ENCODE measurements around the gene SCARB1. TPM values are rescaled to one million over a fixed set of nuclear protein-coding genes. Genes with fewer than 3 reads are reported as not detected.

Gene SCARB1
- total RNA-seq, 1 donor from 2014 or later = 5.2 TPM

- H3K27me3 ChIP-seq (ENCODE audit: control insufficient read depth in 3 of 3, insufficient read depth in 3 of 3, low read length in 3 of 3) = no peaks in the 10 kb centered on the region
- no peak overlapping the region for H3K9ac ChIP-seq (ENCODE audit: low read depth in 1 of 3, low read length in 3 of 3)
- no peak overlapping the region for H3K4me3 ChIP-seq (ENCODE audit: low read length in 3 of 3)
- H3K9me3 ChIP-seq (ENCODE audit: control insufficient read depth in 3 of 3, low read length in 3 of 3) = no peaks in the 10 kb centered on the region
- no peaks in the 10 kb centered on the region for H3K36me3 ChIP-seq (ENCODE audit: control insufficient read depth in 3 of 3, insufficient read depth in 3 of 3, low read length in 3 of 3)
- H3K4me1 ChIP-seq (ENCODE audit: control insufficient read depth in 3 of 3, insufficient read depth in 3 of 3, low read length in 3 of 3) = peaks cover 0 to 12% (median 9%) of the 10 kb centered on the region in 3 donors
- no peak overlapping the region for H3K27ac ChIP-seq (ENCODE audit: low read depth, low read length)
Measured at GRCh38 chr12:124824195-124824594, 39.5 kb downstream of the SCARB1 start.

DNA sequence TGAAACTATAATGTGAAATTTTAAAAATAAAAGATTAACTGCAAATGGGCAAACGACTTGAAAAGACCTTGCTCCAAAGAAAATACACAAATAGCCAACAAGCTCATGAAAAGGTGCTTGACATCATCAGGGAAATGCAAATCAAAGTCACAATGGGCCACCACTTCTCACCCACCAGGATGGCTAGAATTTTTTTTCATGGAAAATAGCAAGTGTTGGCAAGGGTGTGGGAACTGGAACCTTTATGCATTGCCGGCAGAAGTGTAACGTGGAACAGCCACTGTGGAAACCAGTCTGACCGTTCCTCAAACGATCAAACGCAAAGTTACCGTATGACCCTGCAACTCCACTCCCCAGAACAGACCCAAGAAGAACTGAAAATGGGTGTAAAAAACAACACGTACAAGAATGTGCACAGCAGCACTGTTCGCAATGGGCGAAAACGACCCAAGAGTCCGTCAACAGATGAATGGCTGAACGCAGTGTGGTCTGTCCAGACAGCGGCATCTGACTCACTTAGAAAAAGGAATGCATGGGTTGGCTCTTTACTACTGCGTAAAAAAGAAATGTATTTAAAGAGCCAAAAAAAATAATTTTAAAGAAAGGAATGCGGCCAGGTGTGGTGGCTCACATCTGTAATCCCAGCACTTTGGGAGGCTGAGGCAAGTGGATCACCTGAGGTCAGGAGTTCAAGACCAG, 40.2 kb downstream of the SCARB1 start:
- Histone ChIP-seq H3K36me3 (ENCODE audit: control insufficient read depth in 3 of 3, insufficient read depth in 3 of 3, low read length in 3 of 3) (no peaks in the 10 kb centered on the region), H3K9ac (ENCODE audit: low read depth in 1 of 3, low read length in 3 of 3) (no peak overlapping the region), H3K4me1 (ENCODE audit: control insufficient read depth in 3 of 3, insufficient read depth in 3 of 3, low read length in 3 of 3) (peaks cover 0 to 4% (median 2%) of the 10 kb centered on the region in 3 donors), H3K27ac (ENCODE audit: low read depth, low read length) (no peak overlapping the region), H3K4me3 (ENCODE audit: low read length in 3 of 3) (no peak overlapping the region), H3K27me3 (ENCODE audit: control insufficient read depth in 3 of 3, insufficient read depth in 3 of 3, low read length in 3 of 3) (no peaks in the 10 kb centered on the region), H3K9me3 (ENCODE audit: control insufficient read depth in 3 of 3, low read length in 3 of 3) (no peaks in the 10 kb centered on the region)

- H3K27me3 ChIP-seq (ENCODE audit: control insufficient read depth in 3 of 3, insufficient read depth in 3 of 3, low read length in 3 of 3) = no peaks in the 10 kb centered on the region
- no peak overlapping the region for H3K4me3 ChIP-seq (ENCODE audit: low read length in 3 of 3)
- no peak overlapping the region for H3K27ac ChIP-seq (ENCODE audit: low read depth, low read length)
- no peaks in the 10 kb centered on the region for H3K9me3 ChIP-seq (ENCODE audit: control insufficient read depth in 3 of 3, low read length in 3 of 3)
- H3K4me1 ChIP-seq (ENCODE audit: control insufficient read depth in 3 of 3, insufficient read depth in 3 of 3, low read length in 3 of 3) = no peaks in the 10 kb centered on the region
- H3K36me3 ChIP-seq (ENCODE audit: control insufficient read depth in 3 of 3, insufficient read depth in 3 of 3, low read length in 3 of 3) = peaks cover 0 to 4% (median 0%) of the 10 kb centered on the region in 3 donors
- no peak overlapping the region for H3K9ac ChIP-seq (ENCODE audit: low read depth in 1 of 3, low read length in 3 of 3)
Measured at GRCh38 chr12:124822218-124822617, 41.4 kb downstream of the SCARB1 start.

GRCh38 chr12:124821252-124822200, 42.1 kb downstream of the SCARB1 start:
- Histone ChIP-seq H3K4me3 (ENCODE audit: low read length in 3 of 3) (no peak overlapping the region), H3K36me3 (ENCODE audit: control insufficient read depth in 3 of 3, insufficient read depth in 3 of 3, low read length in 3 of 3) (peaks cover 0 to 7% (median 0%) of the 10 kb centered on the region in 3 donors), H3K27ac (ENCODE audit: low read depth, low read length) (no peak overlapping the region)

GRCh38 chr12:124820199-124820598, 43.5 kb downstream of the SCARB1 start:
- no peaks in the 10 kb centered on the region for H3K27me3 ChIP-seq (ENCODE audit: control insufficient read depth in 3 of 3, insufficient read depth in 3 of 3, low read length in 3 of 3)
- no peaks in the 10 kb centered on the region for H3K9me3 ChIP-seq (ENCODE audit: control insufficient read depth in 3 of 3, low read length in 3 of 3)
- no peak overlapping the region for H3K4me3 ChIP-seq (ENCODE audit: low read length in 3 of 3)
- H3K4me1 ChIP-seq (ENCODE audit: control insufficient read depth in 3 of 3, insufficient read depth in 3 of 3, low read length in 3 of 3) = no peaks in the 10 kb centered on the region
- no peak overlapping the region for H3K27ac ChIP-seq (ENCODE audit: low read depth, low read length)
- H3K36me3 ChIP-seq (ENCODE audit: control insufficient read depth in 3 of 3, insufficient read depth in 3 of 3, low read length in 3 of 3) = peaks cover 0 to 8% (median 3%) of the 10 kb centered on the region in 3 donors
- no peak overlapping the region for H3K9ac ChIP-seq (ENCODE audit: low read depth in 1 of 3, low read length in 3 of 3)

More at GRCh38 chr12:124821252-124822200, 42.1 kb downstream of the SCARB1 start:
- Histone ChIP-seq H3K27me3 (ENCODE audit: control insufficient read depth in 3 of 3, insufficient read depth in 3 of 3, low read length in 3 of 3) (no peaks in the 10 kb centered on the region), H3K9ac (ENCODE audit: low read depth in 1 of 3, low read length in 3 of 3) (no peak overlapping the region), H3K9me3 (ENCODE audit: control insufficient read depth in 3 of 3, low read length in 3 of 3) (no peaks in the 10 kb centered on the region), H3K4me1 (ENCODE audit: control insufficient read depth in 3 of 3, insufficient read depth in 3 of 3, low read length in 3 of 3) (no peaks in the 10 kb centered on the region)

- no peaks in the 10 kb centered on the region for H3K27me3 ChIP-seq (ENCODE audit: control insufficient read depth in 3 of 3, insufficient read depth in 3 of 3, low read length in 3 of 3)
- H3K4me3 ChIP-seq (ENCODE audit: low read length in 3 of 3) = no peak overlapping the region
- H3K9ac ChIP-seq (ENCODE audit: low read depth in 1 of 3, low read length in 3 of 3) = no peak overlapping the region
- H3K27ac ChIP-seq (ENCODE audit: low read depth, low read length) = no peak overlapping the region
- no peaks in the 10 kb centered on the region for H3K9me3 ChIP-seq (ENCODE audit: control insufficient read depth in 3 of 3, low read length in 3 of 3)
- H3K4me1 ChIP-seq (ENCODE audit: control insufficient read depth in 3 of 3, insufficient read depth in 3 of 3, low read length in 3 of 3) = no peaks in the 10 kb centered on the region
- H3K36me3 ChIP-seq (ENCODE audit: control insufficient read depth in 3 of 3, insufficient read depth in 3 of 3, low read length in 3 of 3) = peaks cover 3 to 12% (median 3%) of the 10 kb centered on the region in 3 donors
Measured at GRCh38 chr12:124819525-124819924, 44.1 kb downstream of the SCARB1 start.

DNA sequence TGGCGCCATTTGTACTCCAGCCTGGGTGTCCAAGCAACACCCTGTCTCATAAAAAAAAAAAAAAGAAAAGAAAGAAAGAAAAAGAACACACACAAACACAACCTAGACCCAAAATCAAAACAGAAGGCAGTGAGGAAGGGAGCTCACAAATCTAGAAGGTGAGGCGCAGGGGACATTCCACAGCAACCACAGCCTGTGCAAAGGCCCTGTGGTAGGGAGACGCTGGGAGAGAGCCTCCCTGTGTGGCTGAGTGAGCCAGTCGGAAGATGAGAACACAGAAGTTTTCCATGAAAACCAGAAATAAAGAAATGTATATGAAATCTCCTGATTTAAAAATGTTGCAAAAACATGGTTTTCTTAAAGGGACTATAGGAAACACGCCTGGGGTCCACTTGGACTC, 44.6 kb downstream of the SCARB1 start:
- Histone ChIP-seq H3K9me3 (ENCODE audit: control insufficient read depth in 3 of 3, low read length in 3 of 3) (no peaks in the 10 kb centered on the region), H3K27me3 (ENCODE audit: control insufficient read depth in 3 of 3, insufficient read depth in 3 of 3, low read length in 3 of 3) (no peaks in the 10 kb centered on the region), H3K9ac (ENCODE audit: low read depth in 1 of 3, low read length in 3 of 3) (no peak overlapping the region), H3K4me3 (ENCODE audit: low read length in 3 of 3) (no peak overlapping the region), H3K27ac (ENCODE audit: low read depth, low read length) (no peak overlapping the region), H3K4me1 (ENCODE audit: control insufficient read depth in 3 of 3, insufficient read depth in 3 of 3, low read length in 3 of 3) (no peaks in the 10 kb centered on the region), H3K36me3 (ENCODE audit: control insufficient read depth in 3 of 3, insufficient read depth in 3 of 3, low read length in 3 of 3) (peaks cover 5 to 16% (median 8%) of the 10 kb centered on the region in 3 donors)

DNA sequence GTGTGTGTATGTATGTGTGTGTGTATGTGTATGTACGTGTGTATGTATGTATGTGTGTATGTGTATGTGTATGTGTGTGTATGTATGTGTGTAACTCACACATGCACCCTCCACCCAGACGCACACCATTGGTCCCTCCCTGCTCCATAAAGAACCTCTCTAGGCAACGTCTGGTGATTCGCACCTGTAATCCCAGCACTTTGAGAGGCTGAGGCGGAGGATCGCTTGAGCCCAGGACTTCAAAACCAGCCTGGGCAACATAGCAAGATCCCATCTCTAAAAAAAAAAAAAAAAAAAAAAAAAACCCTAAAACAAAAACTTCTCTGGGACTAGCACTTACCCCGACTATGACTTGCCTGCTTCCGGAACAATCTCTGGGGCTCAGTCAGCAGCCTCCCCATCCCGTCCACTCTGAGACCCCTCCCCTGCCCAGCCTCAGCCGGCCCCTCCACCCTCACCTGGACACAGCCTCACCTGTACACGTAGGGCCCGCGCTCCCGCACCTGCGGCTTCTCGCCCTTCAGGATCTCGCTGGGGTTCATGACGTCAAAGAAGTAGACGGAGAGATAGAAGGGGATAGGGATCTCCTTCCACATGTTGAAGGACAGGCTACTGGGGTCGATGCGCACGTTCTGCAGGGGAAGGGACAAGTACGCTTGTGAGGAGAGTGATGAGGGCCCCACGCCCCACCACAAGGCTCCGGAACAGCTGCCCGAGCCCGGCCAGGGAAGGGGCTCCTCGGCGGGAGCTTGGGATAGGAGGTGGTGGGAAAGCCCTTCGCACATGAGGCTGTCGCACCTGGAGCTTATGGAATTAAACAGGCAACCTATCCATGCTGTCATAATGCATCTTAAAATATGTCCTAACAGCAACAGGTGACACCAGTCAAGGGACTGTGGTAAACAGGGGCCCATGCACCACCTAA, 46.3 kb downstream of the SCARB1 start:
- Histone ChIP-seq H3K4me1 (ENCODE audit: control insufficient read depth in 3 of 3, insufficient read depth in 3 of 3, low read length in 3 of 3) (no peaks in the 10 kb centered on the region), H3K27ac (ENCODE audit: low read depth, low read length) (no peak overlapping the region), H3K4me3 (ENCODE audit: low read length in 3 of 3) (no peak overlapping the region), H3K36me3 (ENCODE audit: control insufficient read depth in 3 of 3, insufficient read depth in 3 of 3, low read length in 3 of 3) (peaks cover 15 to 30% (median 19%) of the 10 kb centered on the region in 3 donors), H3K9me3 (ENCODE audit: control insufficient read depth in 3 of 3, low read length in 3 of 3) (no peaks in the 10 kb centered on the region), H3K27me3 (ENCODE audit: control insufficient read depth in 3 of 3, insufficient read depth in 3 of 3, low read length in 3 of 3) (no peaks in the 10 kb centered on the region), H3K9ac (ENCODE audit: low read depth in 1 of 3, low read length in 3 of 3) (no peak overlapping the region)

GRCh38 chr12:124816295-124816854, 47.3 kb downstream of the SCARB1 start:
- peaks cover 15 to 35% (median 23%) of the 10 kb centered on the region in 3 donors for H3K36me3 ChIP-seq (ENCODE audit: control insufficient read depth in 3 of 3, insufficient read depth in 3 of 3, low read length in 3 of 3)
- no peaks in the 10 kb centered on the region for H3K9me3 ChIP-seq (ENCODE audit: control insufficient read depth in 3 of 3, low read length in 3 of 3)
- no peaks in the 10 kb centered on the region for H3K27me3 ChIP-seq (ENCODE audit: control insufficient read depth in 3 of 3, insufficient read depth in 3 of 3, low read length in 3 of 3)
- no peaks in the 10 kb centered on the region for H3K4me1 ChIP-seq (ENCODE audit: control insufficient read depth in 3 of 3, insufficient read depth in 3 of 3, low read length in 3 of 3)
- H3K4me3 ChIP-seq (ENCODE audit: low read length in 3 of 3) = no peak overlapping the region
- H3K27ac ChIP-seq (ENCODE audit: low read depth, low read length) = no peak overlapping the region
- no peak overlapping the region for H3K9ac ChIP-seq (ENCODE audit: low read depth in 1 of 3, low read length in 3 of 3)
